Activated CD8-positive, alpha-beta memory T cell treated with anti-CD3 and anti-CD28 coated beads, Interleukin-2, amount 50 U/mL, for 24 hours (primary cell): ENCODE data around the gene PPM1L.
"Not testable (repeated sequence)": the region's sequence is repeated elsewhere in the genome, so short reads cannot be mapped to it uniquely, and the experiment has no call there.

Source experiments
- DNase-seq: peaks from one replicate; pipeline ENCODE4 v3.0.0-alpha.2; 2020; ENCODE audit errors: extremely low read depth

The PPM1L gene

GRCh38 chr3:160755776-160756304 lies at the start of gene PPM1L:
PPM1L (plus strand) TSS chr3:160756231.
- no peak for DNase-seq

DNA sequence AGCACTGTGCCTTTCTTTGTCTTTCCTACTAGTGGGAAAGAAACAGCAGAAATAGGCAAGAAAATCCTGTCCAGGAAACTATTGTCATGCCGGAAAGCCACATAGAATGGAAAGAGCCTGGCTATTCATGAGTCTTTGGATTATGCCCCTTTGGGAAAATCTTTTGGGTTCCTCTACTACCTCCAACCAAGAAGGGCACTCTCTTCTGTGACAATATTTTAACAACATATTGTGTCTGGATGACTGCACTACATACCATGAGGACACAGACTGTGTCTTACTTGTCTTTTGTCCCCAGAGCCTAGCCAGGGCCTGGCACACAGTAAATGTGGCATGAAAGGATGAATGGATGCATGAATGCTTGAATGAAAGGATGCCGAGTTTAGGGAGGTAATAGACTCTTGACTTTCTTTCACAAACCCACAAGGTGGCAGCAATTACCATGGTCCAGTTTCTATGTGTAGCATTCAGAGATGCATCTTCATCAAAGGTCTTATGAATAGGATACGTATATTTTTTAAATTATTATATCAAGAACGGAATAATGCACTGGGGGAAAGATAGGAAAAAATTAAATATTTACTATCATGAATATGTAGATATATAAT lies 48.7 kb upstream of the PPM1L start:
- DNase-seq: no peak

GRCh38 chr3:160709477-160710182 lies 46.4 kb upstream of the PPM1L start:
- DNase-seq: no peak

GRCh38 chr3:160713144-160713543 lies 42.9 kb upstream of the PPM1L start:
- DNase-seq: not testable (repeated sequence)

GRCh38 chr3:160719710-160720109 lies 36.3 kb upstream of the PPM1L start:
- no peak for DNase-seq

GRCh38 chr3:160720123-160720746 lies 35.8 kb upstream of the PPM1L start:
- DNase-seq: no peak

GRCh38 chr3:160722331-160722730 lies 33.7 kb upstream of the PPM1L start:
- DNase-seq: no peak

DNA sequence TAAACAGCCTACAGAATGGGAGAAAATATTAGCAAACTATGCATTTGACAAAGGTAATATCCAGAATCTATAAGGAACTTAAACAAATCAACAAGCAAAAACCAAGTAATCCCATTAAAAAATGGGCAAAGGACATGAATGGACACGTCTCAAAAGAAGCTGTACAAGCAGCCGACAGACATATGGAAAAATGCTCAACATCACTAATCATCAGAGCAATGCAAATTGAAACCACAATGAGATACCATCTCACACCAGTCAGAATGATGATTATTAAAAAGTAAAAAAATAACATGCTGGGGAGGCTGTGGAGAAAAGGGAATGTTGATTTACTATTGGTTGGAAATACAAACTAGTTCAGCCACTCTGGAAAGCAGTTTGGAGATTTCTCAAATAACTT lies 30.7 kb upstream of the PPM1L start:
- no peak for DNase-seq

GRCh38 chr3:160735826-160736225 lies 20.2 kb upstream of the PPM1L start:
- DNase-seq: no peak

DNA sequence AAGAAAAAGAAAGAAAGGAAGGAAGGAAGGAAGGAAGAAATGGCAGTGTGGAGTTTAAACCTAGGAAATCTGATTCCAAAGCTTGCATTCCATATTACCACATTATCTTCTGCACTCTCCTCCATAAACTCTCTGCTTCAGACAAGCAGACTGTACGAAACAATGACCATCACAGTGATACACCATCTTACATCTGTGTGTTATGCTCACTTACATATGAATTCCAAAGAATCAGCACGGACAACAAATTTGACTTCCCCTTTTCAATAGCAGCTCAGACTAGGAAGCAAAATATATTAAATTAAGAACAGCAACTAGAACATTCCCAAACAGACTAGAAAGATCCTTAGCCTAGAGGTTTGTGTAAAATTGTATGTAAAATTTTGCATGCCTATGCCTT lies 18.0 kb upstream of the PPM1L start:
- no peak for DNase-seq

DNA sequence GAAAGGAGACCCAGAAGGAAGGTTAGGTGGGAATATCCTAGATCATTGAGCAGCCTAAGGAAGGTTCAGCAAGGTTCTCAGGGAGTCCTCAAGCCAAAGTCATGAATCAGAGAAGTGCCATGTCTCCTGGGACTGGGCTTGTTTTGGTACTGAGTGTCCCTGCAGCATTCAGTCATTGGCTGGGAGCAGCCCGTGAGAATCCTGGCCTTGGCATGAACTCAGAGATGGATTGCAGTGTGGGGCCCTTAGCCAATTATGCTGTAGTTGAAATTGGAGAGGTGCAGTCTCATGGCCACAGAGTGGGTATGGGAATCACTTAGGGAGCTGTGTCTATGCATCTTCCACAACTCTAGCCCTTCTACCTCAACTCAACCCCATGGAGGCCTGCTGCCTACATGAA lies 17.0 kb upstream of the PPM1L start:
- no peak for DNase-seq

GRCh38 chr3:160746976-160747375 lies 9.1 kb upstream of the PPM1L start:
- no peak for DNase-seq

DNA sequence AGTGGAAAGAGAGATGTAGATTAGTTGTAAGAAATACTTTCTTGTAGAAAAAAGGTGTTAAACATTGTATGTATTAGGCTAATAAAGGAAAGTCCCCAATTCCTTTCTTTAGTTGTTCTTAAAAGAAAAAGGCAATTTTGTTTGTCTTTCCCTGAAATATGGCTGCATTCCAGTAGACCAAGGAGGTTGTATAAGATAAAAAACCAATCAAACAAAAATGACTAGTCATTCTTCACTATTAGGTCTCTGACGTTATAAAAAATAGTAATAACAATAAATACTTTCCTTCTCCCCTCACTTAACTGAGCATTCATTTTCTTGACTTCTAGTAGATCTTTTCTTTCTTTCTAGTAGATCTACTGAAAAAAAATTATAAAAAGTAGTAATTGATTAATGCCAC lies 8.6 kb upstream of the PPM1L start:
- no peak for DNase-seq

DNA sequence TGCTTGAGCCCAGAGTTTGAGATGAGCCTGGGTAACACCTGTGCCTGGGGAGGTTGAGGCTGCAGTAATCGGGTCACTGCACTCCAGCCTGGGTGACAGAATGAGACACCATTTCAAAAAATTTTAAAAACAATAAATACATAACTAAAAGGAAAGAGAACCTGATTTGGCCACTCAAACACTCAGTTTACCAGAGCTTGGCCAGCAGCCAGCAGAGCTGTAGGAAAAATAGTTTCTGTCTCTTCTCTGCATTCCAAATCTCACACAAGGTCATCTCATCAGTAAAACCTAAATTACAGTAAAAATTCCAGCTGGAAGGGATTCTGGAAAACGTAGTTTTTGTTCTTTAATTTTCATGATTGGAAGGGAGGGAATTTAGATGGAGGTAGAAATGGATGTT lies 7.8 kb upstream of the PPM1L start:
- no peak for DNase-seq

DNA sequence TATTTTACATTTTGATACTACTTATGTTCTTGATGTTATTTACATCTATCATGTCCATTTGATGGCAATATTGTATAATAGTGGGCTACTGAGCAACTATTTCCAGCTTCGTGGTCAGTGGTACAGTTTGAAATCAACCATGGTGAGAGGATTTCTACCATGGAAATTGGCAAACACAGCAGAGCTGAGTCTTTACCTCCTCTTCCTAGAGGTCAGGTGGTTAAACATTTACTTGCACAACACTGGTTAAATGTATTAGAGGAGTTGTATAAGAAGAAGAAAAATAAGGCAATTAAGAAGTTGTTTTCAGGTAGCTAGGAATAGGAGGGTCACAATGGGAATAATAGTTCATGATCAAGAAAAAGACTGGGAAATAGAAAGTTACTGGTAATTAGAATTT lies 7.2 kb upstream of the PPM1L start:
- no peak for DNase-seq

DNA sequence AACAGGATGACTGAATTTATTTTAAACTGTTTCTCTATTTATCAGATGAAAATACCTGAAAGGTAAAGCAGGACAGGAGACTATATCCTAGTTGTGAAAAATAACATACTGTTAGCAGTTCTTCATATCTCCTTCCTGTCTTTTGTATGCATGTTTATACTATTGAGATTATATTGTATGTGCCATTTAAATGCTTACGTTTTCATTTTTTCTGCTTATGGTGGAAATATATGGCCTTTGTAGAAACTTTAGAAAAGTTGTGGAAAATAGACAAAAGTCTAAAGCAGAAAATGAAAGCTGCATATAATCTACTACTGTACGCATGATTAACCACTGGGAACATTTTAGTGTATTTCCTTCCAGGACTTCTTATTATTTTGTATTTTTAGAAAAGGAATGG lies 2.1 kb upstream of the PPM1L start:
- no peak for DNase-seq

GRCh38 chr3:160754371-160754854 lies 1.6 kb upstream of the PPM1L start:
- no peak for DNase-seq

- DNase-seq: peak; percentile 75
These were observed 930 bp upstream of the PPM1L start for GRCh38 chr3:160754855-160755747.

- no peak for DNase-seq
These were observed 1.4 kb downstream of the PPM1L start for GRCh38 chr3:160757233-160758106.

GRCh38 chr3:160758929-160759577 lies 3.0 kb downstream of the PPM1L start:
- no peak for DNase-seq
